ENCODE measurements around the gene TTC9C. TPM values are rescaled to one million over a fixed set of nuclear protein-coding genes. Genes with fewer than 3 reads are reported as not detected.
A peak's percentile ranks its signal among the peaks of the same experiment; 100 is the strongest.

The TTC9C gene
- total and polyA plus RNA-seq, 2 donors (not counting 3 experiments of a cell fraction or from before 2014, with no cell fraction given): 27.4 to 43.5 TPM

DNA sequence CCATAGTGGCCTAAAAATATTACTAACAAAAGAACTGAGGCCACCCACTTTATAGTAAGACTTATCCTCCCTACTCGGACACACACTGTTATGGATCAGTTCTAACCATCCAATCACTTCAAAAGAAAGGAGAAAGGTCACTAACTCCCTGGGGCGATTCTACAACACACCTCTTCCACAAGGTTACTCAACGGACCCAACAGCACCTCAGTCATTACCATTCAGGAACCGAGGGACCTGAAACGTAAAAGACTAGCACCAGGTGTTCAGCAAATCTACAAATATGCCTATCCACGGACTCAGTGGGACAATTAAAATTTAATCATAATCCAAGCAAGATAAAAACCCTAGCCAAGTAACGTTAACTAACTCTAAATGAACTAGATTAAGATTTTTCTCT, 2.6 kb upstream of the TTC9C start:
- Histone ChIP-seq H3K9me1 (replicated peaks; ENCODE audit: control insufficient read depth, extremely low read depth, insufficient read depth, low read length) (no peaks in the 10 kb centered on the region), H3K27ac (ENCODE audit: insufficient read depth, low read depth, low read length) (peak overlapping the region; percentile 1), H3K9ac (replicated peaks; ENCODE audit: extremely low read depth, insufficient read depth, low read length) (peak overlapping the region; percentile 59), H3K79me2 (ENCODE audit: control insufficient read depth, insufficient read depth, low read length) (peaks cover 74% of the 10 kb centered on the region), H3K27me3 (ENCODE audit: control insufficient read depth in 2 of 2, insufficient read depth in 2 of 2, low read length in 2 of 2) (no peaks in the 10 kb centered on the region), H4K20me1 (replicated peaks; ENCODE audit: control insufficient read depth, extremely low read depth, insufficient read depth, low read length) (no peaks in the 10 kb centered on the region), H3K4me3 (replicated peaks in 1 of 3; ENCODE audit: insufficient read depth in 1 of 3, low read depth in 1 of 3, low read length in 3 of 3) (peak overlapping the region; percentile 53 to 99 (median 94)), H3K4me1 (ENCODE audit: control insufficient read depth, extremely low read depth, insufficient read depth, low read length) (peaks cover 15% of the 10 kb centered on the region), H2AFZ (ENCODE audit: low read depth, low read length) (no peak overlapping the region), H3K36me3 (ENCODE audit: control insufficient read depth in 2 of 2, extremely low read depth in 1 of 2, insufficient read depth in 2 of 2, low read length in 2 of 2) (peaks cover 16 to 27% of the 10 kb centered on the region in 2 experiments), H3K9me3 (replicated peaks; ENCODE audit: control insufficient read depth, insufficient read depth, low read length) (no peaks in the 10 kb centered on the region), H3K4me2 (ENCODE audit: insufficient read depth, low read length) (peak overlapping the region; percentile 90)
- DNase-seq (ENCODE audit: low read depth, low spot score) (peak; percentile 22), FAIRE-seq (no peak)
- BruUV-seq (replicated peaks): TSS peak; percentile 8
- CTCF ChIA-PET: no interaction called here
- dilution Hi-C loops (cut with MboI; ENCODE audit: extremely low pct_ligation_motif_present, low sequenced_read_pairs): no loop called here
- intact Hi-C loops (cut with micrococcal nuclease): loop anchor here (2.0 to 5.0 kb wide), 2 partner anchors 67 to 157 kb away; partner anchors contain the start of genes SLC3A2 and TMEM223
- no peak for TF ChIP-seq MYC (IDR thresholded peaks at IDR 0.05; ENCODE audit: low read depth, low read length)
- TF ChIP-seq, protein P1, sequence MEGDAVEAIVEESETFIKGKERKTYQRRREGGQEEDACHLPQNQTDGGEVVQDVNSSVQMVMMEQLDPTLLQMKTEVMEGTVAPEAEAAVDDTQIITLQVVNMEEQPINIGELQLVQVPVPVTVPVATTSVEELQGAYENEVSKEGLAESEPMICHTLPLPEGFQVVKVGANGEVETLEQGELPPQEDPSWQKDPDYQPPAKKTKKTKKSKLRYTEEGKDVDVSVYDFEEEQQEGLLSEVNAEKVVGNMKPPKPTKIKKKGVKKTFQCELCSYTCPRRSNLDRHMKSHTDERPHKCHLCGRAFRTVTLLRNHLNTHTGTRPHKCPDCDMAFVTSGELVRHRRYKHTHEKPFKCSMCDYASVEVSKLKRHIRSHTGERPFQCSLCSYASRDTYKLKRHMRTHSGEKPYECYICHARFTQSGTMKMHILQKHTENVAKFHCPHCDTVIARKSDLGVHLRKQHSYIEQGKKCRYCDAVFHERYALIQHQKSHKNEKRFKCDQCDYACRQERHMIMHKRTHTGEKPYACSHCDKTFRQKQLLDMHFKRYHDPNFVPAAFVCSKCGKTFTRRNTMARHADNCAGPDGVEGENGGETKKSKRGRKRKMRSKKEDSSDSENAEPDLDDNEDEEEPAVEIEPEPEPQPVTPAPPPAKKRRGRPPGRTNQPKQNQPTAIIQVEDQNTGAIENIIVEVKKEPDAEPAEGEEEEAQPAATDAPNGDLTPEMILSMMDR (IDR thresholded peaks at IDR 0.05; ENCODE audit: extremely low read depth in 1 of 2, insufficient read depth in 1 of 2, low read depth in 1 of 2, low read length in 2 of 2): no peak
- TF ChIP-seq FOS (IDR thresholded peaks at IDR 0.05; ENCODE audit: borderline replicate concordance, insufficient read depth, low read length): no peak
- TF ChIP-seq POLR2AphosphoS5 (IDR thresholded peaks at IDR 0.05; ENCODE audit: insufficient read depth, low read depth, low read length): no peak
- POLR2A ChIA-PET: no interaction called here
